DOHH2 (cell line): Measurements from ENCODE around the gene SLC2A6.

Source experiments
- H3F3A ChIP-seq: fragments of 200-600 bp; sonication (generic), shearing (Covaris generic); 2 replicates; pipeline ENCODE4 v1.6.0; 2016; ENCODE audit warnings: antibody characterized with exemption, mild to moderate bottlenecking; ENCODE audit not compliant: control insufficient read depth, insufficient read depth
- H3K27ac ChIP-seq: fragments of 200-600 bp; sonication (generic); 2 replicates; pipeline ENCODE4 v1.5.1; 2014; ENCODE audit warnings: low read depth, mild to moderate bottlenecking, low read length, moderate library complexity
- H3K27me3 ChIP-seq: fragments of 200-600 bp; sonication (generic); 2 replicates; pipeline ENCODE4 v1.6.1; 2014; ENCODE audit warnings: mild to moderate bottlenecking, low read length, mixed read lengths; ENCODE audit not compliant: control insufficient read depth
- H3K36me3 ChIP-seq: fragments of 200-600 bp; sonication (generic); 2 replicates; pipeline ENCODE4 v1.6.1; 2014; ENCODE audit warnings: mild to moderate bottlenecking, low read length, moderate library complexity, mixed read lengths; ENCODE audit not compliant: control insufficient read depth
- H3K4me1 ChIP-seq: fragments of 200-600 bp; sonication (generic); 2 replicates; pipeline ENCODE4 v1.6.1; 2014; ENCODE audit warnings: mild to moderate bottlenecking, low read length, mixed read lengths; ENCODE audit not compliant: control insufficient read depth
- H3K4me2 ChIP-seq: fragments of 200-600 bp; sonication (generic); 2 replicates; pipeline ENCODE4 v1.6.0; 2014; ENCODE audit warnings: mild to moderate bottlenecking, low read length, moderate library complexity
- H3K4me3 ChIP-seq: fragments of 200-600 bp; sonication (generic); 2 replicates; pipeline ENCODE4 v1.5.1; 2014; ENCODE audit warnings: mild to moderate bottlenecking, low read length, mixed read lengths
- H3K79me2 ChIP-seq: fragments of 200-600 bp; sonication (generic); 2 replicates; pipeline ENCODE4 v1.6.1; 2014; ENCODE audit warnings: mild to moderate bottlenecking, low read length, mixed read lengths; ENCODE audit not compliant: control insufficient read depth
- H3K9me2 ChIP-seq: fragments of 200-600 bp; sonication (generic); replicated peaks from 2 replicates; pipeline ENCODE4 v1.6.1; 2014; ENCODE audit warnings: mild to moderate bottlenecking, low read length, mixed read lengths; ENCODE audit not compliant: control insufficient read depth
- H3K9me3 ChIP-seq: fragments of 200-600 bp; sonication (generic); 2 replicates; pipeline ENCODE4 v1.6.1; 2014; ENCODE audit warnings: antibody characterized with exemption, low read length, mixed read lengths; ENCODE audit not compliant: control insufficient read depth, insufficient read depth
- H4K20me1 ChIP-seq: fragments of 200-600 bp; sonication (generic); 2 replicates; pipeline ENCODE4 v1.6.0; 2014; ENCODE audit warnings: low read depth, mild to moderate bottlenecking, antibody characterized with exemption, low read length, moderate library complexity; ENCODE audit not compliant: control insufficient read depth, insufficient read depth
- EZH2phosphoT487 ChIP-seq: fragments of 200-600 bp; sonication (generic); IDR thresholded peaks from 2 replicates; pipeline ENCODE4 v1.6.1; 2017; ENCODE audit warnings: borderline replicate concordance, mild to moderate bottlenecking, antibody characterized with exemption, low read length, moderate library complexity, mixed read lengths
- TF ChIP-seq, protein P1 (sequence below): fragments of 200-600 bp; sonication (generic); IDR thresholded peaks from one replicate; pipeline ENCODE4 v1.5.1; 2014; ENCODE audit warnings: antibody characterized with exemption, mild to moderate bottlenecking, low read depth, low read length; ENCODE audit not compliant: poor library complexity, severe bottlenecking

Gene SLC2A6

DNA sequence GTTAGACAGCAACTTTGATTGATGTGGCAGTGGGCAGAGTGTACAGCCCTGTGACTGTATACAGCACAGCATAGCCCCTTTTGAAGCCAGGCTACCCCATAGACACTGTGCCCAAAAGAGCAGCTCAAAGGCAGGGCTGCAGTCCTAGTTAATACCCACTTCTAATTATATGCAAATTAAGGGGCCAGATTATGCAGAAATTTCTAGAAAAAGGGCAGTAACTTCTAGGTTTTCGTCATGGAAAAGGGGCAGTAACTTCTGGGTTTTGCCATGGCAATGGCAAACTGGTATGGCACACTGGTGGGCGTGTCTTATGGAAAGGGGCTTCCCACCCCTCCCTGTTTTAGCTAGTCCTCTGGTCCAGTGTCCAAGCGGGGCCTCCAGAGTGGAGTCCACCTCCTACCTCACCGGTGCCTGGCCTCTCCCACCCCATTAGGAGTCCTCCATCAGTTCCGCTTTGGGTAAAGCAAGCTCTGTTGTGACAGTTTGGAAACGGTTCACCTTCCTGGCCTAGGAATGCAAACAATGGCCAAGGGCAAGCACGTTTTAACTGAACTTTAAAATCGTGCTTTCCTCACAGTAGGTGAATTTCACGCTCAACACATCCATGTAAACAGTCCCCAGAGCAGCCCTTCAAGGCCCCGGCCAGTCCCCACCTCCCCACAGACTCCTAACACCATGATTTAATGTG lies 51.1 kb downstream of the SLC2A6 start:
- H3K4me2 ChIP-seq: no peak overlapping the region
- H3K36me3 ChIP-seq: no peaks in the 10 kb centered on the region
- H3K4me3 ChIP-seq: no peak overlapping the region
- H3K79me2 ChIP-seq: no peaks in the 10 kb centered on the region
- H4K20me1 ChIP-seq: no peaks in the 10 kb centered on the region
- no peaks in the 10 kb centered on the region for H3K4me1 ChIP-seq
- H3K9me2 ChIP-seq: no peaks in the 10 kb centered on the region
- no peaks in the 10 kb centered on the region for H3K9me3 ChIP-seq
- no peak overlapping the region for H3K27ac ChIP-seq
- TF ChIP-seq, protein P1, sequence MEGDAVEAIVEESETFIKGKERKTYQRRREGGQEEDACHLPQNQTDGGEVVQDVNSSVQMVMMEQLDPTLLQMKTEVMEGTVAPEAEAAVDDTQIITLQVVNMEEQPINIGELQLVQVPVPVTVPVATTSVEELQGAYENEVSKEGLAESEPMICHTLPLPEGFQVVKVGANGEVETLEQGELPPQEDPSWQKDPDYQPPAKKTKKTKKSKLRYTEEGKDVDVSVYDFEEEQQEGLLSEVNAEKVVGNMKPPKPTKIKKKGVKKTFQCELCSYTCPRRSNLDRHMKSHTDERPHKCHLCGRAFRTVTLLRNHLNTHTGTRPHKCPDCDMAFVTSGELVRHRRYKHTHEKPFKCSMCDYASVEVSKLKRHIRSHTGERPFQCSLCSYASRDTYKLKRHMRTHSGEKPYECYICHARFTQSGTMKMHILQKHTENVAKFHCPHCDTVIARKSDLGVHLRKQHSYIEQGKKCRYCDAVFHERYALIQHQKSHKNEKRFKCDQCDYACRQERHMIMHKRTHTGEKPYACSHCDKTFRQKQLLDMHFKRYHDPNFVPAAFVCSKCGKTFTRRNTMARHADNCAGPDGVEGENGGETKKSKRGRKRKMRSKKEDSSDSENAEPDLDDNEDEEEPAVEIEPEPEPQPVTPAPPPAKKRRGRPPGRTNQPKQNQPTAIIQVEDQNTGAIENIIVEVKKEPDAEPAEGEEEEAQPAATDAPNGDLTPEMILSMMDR: no peak
- no peak for TF ChIP-seq EZH2phosphoT487
- no peaks in the 10 kb centered on the region for H3F3A ChIP-seq
- peaks cover 25% of the 10 kb centered on the region for H3K27me3 ChIP-seq

DNA sequence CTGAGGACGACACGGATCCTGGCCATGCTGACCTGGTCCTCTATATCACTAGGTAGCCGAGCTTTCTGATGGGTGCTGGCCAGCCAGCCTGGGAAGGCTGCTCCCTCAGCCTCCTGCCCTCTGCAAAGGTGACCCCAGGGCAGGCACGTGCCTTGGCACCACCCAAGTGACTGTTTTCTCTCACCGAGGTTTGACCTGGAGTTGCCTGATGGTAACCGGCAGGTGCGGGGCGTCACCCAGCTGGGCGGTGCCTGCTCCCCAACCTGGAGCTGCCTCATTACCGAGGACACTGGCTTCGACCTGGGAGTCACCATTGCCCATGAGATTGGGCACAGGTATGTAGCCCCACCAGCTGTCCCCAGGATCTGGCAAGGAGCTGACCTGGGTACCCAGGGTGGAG lies 52.9 kb downstream of the SLC2A6 start:
- H4K20me1 ChIP-seq: no peaks in the 10 kb centered on the region
- peaks cover 5% of the 10 kb centered on the region for H3F3A ChIP-seq
- no peak overlapping the region for H3K4me3 ChIP-seq
- no peaks in the 10 kb centered on the region for H3K79me2 ChIP-seq
- no peak overlapping the region for H3K27ac ChIP-seq
- H3K36me3 ChIP-seq: no peaks in the 10 kb centered on the region
- no peak overlapping the region for H3K4me2 ChIP-seq
- TF ChIP-seq, protein P1: no peak
- no peak for TF ChIP-seq EZH2phosphoT487
- H3K4me1 ChIP-seq: peaks cover 8% of the 10 kb centered on the region
- H3K9me2 ChIP-seq: no peaks in the 10 kb centered on the region
- H3K27me3 ChIP-seq: peaks cover 25% of the 10 kb centered on the region
- H3K9me3 ChIP-seq: no peaks in the 10 kb centered on the region

DNA sequence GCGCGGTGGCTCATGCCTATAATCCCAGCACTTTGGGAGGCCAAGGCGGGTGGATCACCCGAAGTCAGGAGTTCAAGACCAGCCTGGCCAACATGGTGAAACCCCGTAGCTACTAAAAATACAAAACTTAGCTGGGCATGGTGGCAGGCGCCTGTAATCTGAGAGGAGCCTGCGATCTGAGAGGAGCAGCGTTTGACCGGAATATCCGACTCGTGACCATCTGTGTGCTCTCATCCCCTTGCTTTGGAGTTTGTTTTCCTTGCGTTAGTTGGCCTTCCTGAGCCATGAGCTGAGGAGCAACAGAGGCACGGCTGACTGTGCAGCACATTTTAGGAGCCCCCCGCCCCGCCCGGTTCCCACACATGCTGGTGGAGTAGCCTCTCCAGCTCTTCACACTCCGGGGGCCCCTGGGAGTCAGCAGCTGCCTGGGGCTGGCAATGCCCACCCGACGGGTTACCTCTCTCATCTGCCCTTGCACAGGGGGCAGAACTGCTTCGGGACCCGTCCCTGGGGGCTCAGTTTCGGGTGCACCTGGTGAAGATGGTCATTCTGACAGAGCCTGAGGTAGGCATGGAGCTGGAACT lies 53.8 kb downstream of the SLC2A6 start:
- Histone ChIP-seq H4K20me1 (no peaks in the 10 kb centered on the region), H3K9me3 (no peaks in the 10 kb centered on the region), H3K27ac (no peak overlapping the region), H3K4me2 (no peak overlapping the region), H3K4me1 (peaks cover 17% of the 10 kb centered on the region), H3K27me3 (peaks cover 25% of the 10 kb centered on the region), H3F3A (peaks cover 10% of the 10 kb centered on the region), H3K9me2 (no peaks in the 10 kb centered on the region), H3K4me3 (no peak overlapping the region), H3K79me2 (no peaks in the 10 kb centered on the region), H3K36me3 (no peaks in the 10 kb centered on the region)
- TF ChIP-seq, protein P1: no peak
- no peak for TF ChIP-seq EZH2phosphoT487
